ENCODE results near the gene TTC28.

GRCh38 chr22:28444659-28445058, 235.0 kb downstream of the TTC28 start:
- TF ChIP-seq, protein P1, sequence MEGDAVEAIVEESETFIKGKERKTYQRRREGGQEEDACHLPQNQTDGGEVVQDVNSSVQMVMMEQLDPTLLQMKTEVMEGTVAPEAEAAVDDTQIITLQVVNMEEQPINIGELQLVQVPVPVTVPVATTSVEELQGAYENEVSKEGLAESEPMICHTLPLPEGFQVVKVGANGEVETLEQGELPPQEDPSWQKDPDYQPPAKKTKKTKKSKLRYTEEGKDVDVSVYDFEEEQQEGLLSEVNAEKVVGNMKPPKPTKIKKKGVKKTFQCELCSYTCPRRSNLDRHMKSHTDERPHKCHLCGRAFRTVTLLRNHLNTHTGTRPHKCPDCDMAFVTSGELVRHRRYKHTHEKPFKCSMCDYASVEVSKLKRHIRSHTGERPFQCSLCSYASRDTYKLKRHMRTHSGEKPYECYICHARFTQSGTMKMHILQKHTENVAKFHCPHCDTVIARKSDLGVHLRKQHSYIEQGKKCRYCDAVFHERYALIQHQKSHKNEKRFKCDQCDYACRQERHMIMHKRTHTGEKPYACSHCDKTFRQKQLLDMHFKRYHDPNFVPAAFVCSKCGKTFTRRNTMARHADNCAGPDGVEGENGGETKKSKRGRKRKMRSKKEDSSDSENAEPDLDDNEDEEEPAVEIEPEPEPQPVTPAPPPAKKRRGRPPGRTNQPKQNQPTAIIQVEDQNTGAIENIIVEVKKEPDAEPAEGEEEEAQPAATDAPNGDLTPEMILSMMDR (conservative IDR thresholded peaks at IDR 0.05; ENCODE audit: low read length): no peak
- no peak for TF ChIP-seq EZH2phosphoT487 (IDR thresholded peaks at IDR 0.05; ENCODE audit: borderline replicate concordance)

Data from Loucy (cell line).